Measurements from ENCODE around the gene ANOS1.

The ANOS1 gene

DNA sequence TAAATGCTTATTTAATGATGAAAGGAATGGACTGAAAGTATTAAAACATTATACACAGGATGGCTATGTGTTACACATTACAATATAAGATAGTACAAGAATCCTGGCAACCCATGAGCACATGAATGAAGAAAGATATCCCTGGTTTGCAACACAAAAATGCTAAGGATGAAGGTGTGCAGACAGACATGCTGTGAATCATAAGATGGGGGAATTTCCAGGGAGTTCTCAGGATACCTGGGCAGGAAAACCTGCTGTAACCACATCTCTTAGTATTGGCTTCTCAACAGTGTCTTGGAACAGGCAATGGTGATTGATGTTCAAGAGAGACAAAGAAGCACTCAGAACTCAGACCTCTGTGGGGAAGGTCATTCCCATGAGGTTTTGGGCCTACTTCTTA, 23.9 kb upstream of the ANOS1 start:
- ATAC-seq (ENCODE audit: low read depth): peak; percentile 28; the same call in 1 of the 3 replicates
- TF ChIP-seq CTCF (IDR thresholded peaks at IDR 0.05; ENCODE audit: poor library complexity, severe bottlenecking): no peak
- DNase-seq (ENCODE audit: low spot score): no peak
- H3K9me3 ChIP-seq (ENCODE audit: severe bottlenecking): no peaks in the 10 kb centered on the region
- H3K27ac ChIP-seq (ENCODE audit: poor library complexity, severe bottlenecking): peak overlapping the region; percentile 81
- no peak overlapping the region for H3K4me3 ChIP-seq (ENCODE audit: severe bottlenecking)
- H3K27me3 ChIP-seq (ENCODE audit: insufficient read depth, poor library complexity, severe bottlenecking): no peaks in the 10 kb centered on the region
- H3K36me3 ChIP-seq (ENCODE audit: low read depth): no peaks in the 10 kb centered on the region
- peaks cover 8% of the 10 kb centered on the region for H3K4me1 ChIP-seq (ENCODE audit: insufficient read depth, poor library complexity, severe bottlenecking)

DNA sequence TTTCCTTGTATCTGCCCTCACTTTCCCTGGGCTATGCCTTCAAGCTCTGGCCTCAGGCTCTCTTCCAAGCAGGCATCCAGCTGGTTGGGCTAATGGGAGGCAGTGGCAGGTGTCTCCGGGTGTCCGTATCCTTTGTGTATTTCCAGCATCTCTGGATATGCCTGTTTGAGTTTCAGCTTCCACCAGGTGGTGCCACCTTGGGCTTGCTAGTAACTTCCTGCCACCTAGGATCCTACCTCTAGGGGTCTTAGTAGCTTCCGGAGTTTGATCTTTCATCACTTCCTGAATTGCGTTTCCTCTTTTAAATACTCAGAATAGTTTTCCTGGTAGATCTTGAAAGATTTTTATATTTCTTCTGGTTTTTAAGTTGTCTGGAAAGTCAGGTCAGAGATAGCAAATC, 23.2 kb upstream of the ANOS1 start:
- Histone ChIP-seq H3K27me3 (ENCODE audit: insufficient read depth, poor library complexity, severe bottlenecking) (no peaks in the 10 kb centered on the region), H3K9me3 (ENCODE audit: severe bottlenecking) (no peaks in the 10 kb centered on the region), H3K36me3 (ENCODE audit: low read depth) (no peaks in the 10 kb centered on the region), H3K4me1 (ENCODE audit: insufficient read depth, poor library complexity, severe bottlenecking) (peaks cover 8% of the 10 kb centered on the region), H3K4me3 (ENCODE audit: severe bottlenecking) (no peak overlapping the region), H3K27ac (ENCODE audit: poor library complexity, severe bottlenecking) (peak overlapping the region; percentile 81)
- ATAC-seq (ENCODE audit: low read depth) (no peak), DNase-seq (ENCODE audit: low spot score) (no peak)
- peak; percentile 25 for TF ChIP-seq CTCF (IDR thresholded peaks at IDR 0.05; ENCODE audit: poor library complexity, severe bottlenecking)

GRCh38 chrX:8749697-8750096, 17.8 kb upstream of the ANOS1 start:
- Histone ChIP-seq H3K36me3 (ENCODE audit: low read depth) (no peaks in the 10 kb centered on the region), H3K4me3 (ENCODE audit: severe bottlenecking) (no peak overlapping the region), H3K27me3 (ENCODE audit: insufficient read depth, poor library complexity, severe bottlenecking) (no peaks in the 10 kb centered on the region), H3K4me1 (ENCODE audit: insufficient read depth, poor library complexity, severe bottlenecking) (no peaks in the 10 kb centered on the region), H3K9me3 (ENCODE audit: severe bottlenecking) (no peaks in the 10 kb centered on the region), H3K27ac (ENCODE audit: poor library complexity, severe bottlenecking) (no peak overlapping the region)
- no peak for TF ChIP-seq CTCF (IDR thresholded peaks at IDR 0.05; ENCODE audit: poor library complexity, severe bottlenecking)
- DNase-seq (ENCODE audit: low spot score): no peak
- ATAC-seq (ENCODE audit: low read depth): no peak

GRCh38 chrX:8748855-8749254, 16.9 kb upstream of the ANOS1 start:
- no peaks in the 10 kb centered on the region for H3K4me1 ChIP-seq (ENCODE audit: insufficient read depth, poor library complexity, severe bottlenecking)
- H3K27ac ChIP-seq (ENCODE audit: poor library complexity, severe bottlenecking): no peak overlapping the region
- peak; percentile 61 for TF ChIP-seq CTCF (IDR thresholded peaks at IDR 0.05; ENCODE audit: poor library complexity, severe bottlenecking)
- DNase-seq (ENCODE audit: low spot score): no peak
- no peaks in the 10 kb centered on the region for H3K36me3 ChIP-seq (ENCODE audit: low read depth)
- peak; percentile 46; the same call in 1 of the 3 replicates for ATAC-seq (ENCODE audit: low read depth)
- H3K9me3 ChIP-seq (ENCODE audit: severe bottlenecking): no peaks in the 10 kb centered on the region
- H3K27me3 ChIP-seq (ENCODE audit: insufficient read depth, poor library complexity, severe bottlenecking): no peaks in the 10 kb centered on the region
- H3K4me3 ChIP-seq (ENCODE audit: severe bottlenecking): no peak overlapping the region

DNA sequence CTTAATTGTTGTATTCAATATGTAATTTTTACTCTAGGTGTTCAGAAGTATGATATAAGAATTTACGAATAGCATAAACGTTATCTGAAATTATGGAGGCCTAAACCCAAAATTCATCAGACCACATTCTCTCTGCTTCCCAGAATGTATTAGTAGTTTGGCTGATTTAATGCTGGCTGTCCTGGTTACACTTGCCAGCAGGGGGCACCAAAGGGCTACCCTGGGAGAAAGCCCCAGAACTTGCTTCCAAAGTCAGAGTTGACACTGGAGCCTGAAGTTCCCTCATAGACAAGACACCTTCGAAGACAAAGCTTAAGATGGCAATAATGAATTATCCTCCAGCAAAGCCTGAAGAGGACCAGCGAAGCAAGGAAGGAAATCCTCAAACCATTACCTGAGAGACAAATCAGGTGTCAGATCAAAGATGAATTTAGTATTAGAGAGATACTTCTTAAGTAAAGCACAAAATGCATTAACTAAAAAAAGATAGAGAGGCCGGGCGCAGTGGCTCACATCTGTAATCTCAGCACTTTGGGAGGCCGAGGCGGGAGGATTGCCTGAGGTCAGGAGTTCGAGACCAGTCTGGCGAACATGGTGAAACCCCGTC, 11.3 kb upstream of the ANOS1 start:
- no peak for ATAC-seq (ENCODE audit: low read depth)
- DNase-seq (ENCODE audit: low spot score): no peak
- Histone ChIP-seq H3K27ac (ENCODE audit: poor library complexity, severe bottlenecking) (no peak overlapping the region), H3K36me3 (ENCODE audit: low read depth) (no peaks in the 10 kb centered on the region), H3K4me1 (ENCODE audit: insufficient read depth, poor library complexity, severe bottlenecking) (no peaks in the 10 kb centered on the region), H3K27me3 (ENCODE audit: insufficient read depth, poor library complexity, severe bottlenecking) (no peaks in the 10 kb centered on the region), H3K4me3 (ENCODE audit: severe bottlenecking) (no peak overlapping the region), H3K9me3 (ENCODE audit: severe bottlenecking) (no peaks in the 10 kb centered on the region)
- TF ChIP-seq CTCF (IDR thresholded peaks at IDR 0.05; ENCODE audit: poor library complexity, severe bottlenecking): peak; percentile 75
